HTERT RPE-1 (cell line): ENCODE measurements around the gene CFDP1.

Source experiments
- in situ Hi-C: fragments of 300-500 bp; cut with MboI; formaldehyde crosslinking; loops from 4 replicates; pipeline ENCODE4 v1.14.3; 2020; ENCODE audit warnings: low sequenced_read_pairs

CFDP1 gene

GRCh38 chr16:75256696-75257343, 176.5 kb downstream of the CFDP1 start:
- in situ Hi-C loops: no loop called here

- in situ Hi-C loops: no loop called here
These were observed 177.2 kb downstream of the CFDP1 start for GRCh38 chr16:75256059-75256571.

GRCh38 chr16:75254359-75254837, 178.9 kb downstream of the CFDP1 start:
- in situ Hi-C loops: no loop called here

GRCh38 chr16:75252946-75253911, 180.1 kb downstream of the CFDP1 start:
- in situ Hi-C loops: no loop called here

GRCh38 chr16:75252049-75252864, 181.0 kb downstream of the CFDP1 start:
- in situ Hi-C loops: no loop called here

GRCh38 chr16:75251280-75252048, 181.8 kb downstream of the CFDP1 start, which contains the start of gene BCAR1:
BCAR1 (minus strand) TSS chr16:75251624; CDS start chr16:75251482, 142 bp downstream.
- in situ Hi-C loops: no loop called here

GRCh38 chr16:75250809-75251279, 182.5 kb downstream of the CFDP1 start:
- in situ Hi-C loops: no loop called here

GRCh38 chr16:75250089-75250808, 183.1 kb downstream of the CFDP1 start:
- in situ Hi-C loops: no loop called here

- in situ Hi-C loops: no loop called here
These were observed 183.9 kb downstream of the CFDP1 start for GRCh38 chr16:75249441-75249840.

- in situ Hi-C loops: no loop called here
These were observed 184.5 kb downstream of the CFDP1 start for GRCh38 chr16:75248536-75249380.

- in situ Hi-C loops: no loop called here
These were observed 185.2 kb downstream of the CFDP1 start for GRCh38 chr16:75248142-75248535.

GRCh38 chr16:75247249-75247648, 186.1 kb downstream of the CFDP1 start:
- in situ Hi-C loops: no loop called here

- in situ Hi-C loops: no loop called here
These were observed 186.6 kb downstream of the CFDP1 start for GRCh38 chr16:75246504-75247205.

GRCh38 chr16:75244844-75245758, 188.2 kb downstream of the CFDP1 start:
- in situ Hi-C loops: no loop called here

- in situ Hi-C loops: no loop called here
These were observed 189.0 kb downstream of the CFDP1 start for GRCh38 chr16:75244225-75244809.
